Lung (tissue), 12 donors: ENCODE measurements around the gene TBC1D9B. TPM values are rescaled to one million over a fixed set of nuclear protein-coding genes. Genes with fewer than 3 reads are reported as not detected.

ENCODE experiments used
- ATAC-seq: fragments of 200-7000 bp; cut with Tn5 transposase; one replicate; pipeline ENCODE4 v1.9.1; 2020; ENCODE audit warnings: moderate number of reproducible peaks; ENCODE audit not compliant: insufficient read depth, low FRiP score
- DNase-seq, 3 donors: peaks; one replicate each; pipeline ENCODE4 v3.0.0-alpha.2; 2013 to 2017
- H3K27ac ChIP-seq, 2 donors: one replicate each; pipeline ENCODE4 v1.5.1; 2013; ENCODE audit warnings: mild to moderate bottlenecking in 2 of 2, moderate library complexity in 2 of 2, control low read depth in 1 of 2, inconsistent platforms in 1 of 2, low read depth in 1 of 2, low read length in 1 of 2
- H3K27me3 ChIP-seq, 3 donors: one replicate each; pipeline ENCODE4 v1.5.1; 2013; ENCODE audit warnings: low read length in 2 of 3; ENCODE audit not compliant: control insufficient read depth in 3 of 3, insufficient read depth in 3 of 3
- H3K36me3 ChIP-seq, 4 donors: one replicate each; pipeline ENCODE4 v1.5.1; 2013; ENCODE audit warnings: low read length in 4 of 4, mild to moderate bottlenecking in 1 of 4, moderate library complexity in 1 of 4; ENCODE audit not compliant: control insufficient read depth in 4 of 4, insufficient read depth in 4 of 4
- H3K4me1 ChIP-seq, 5 donors: one replicate each; pipeline ENCODE4 v1.5.1; 2013; ENCODE audit warnings: low read length in 5 of 5, mild to moderate bottlenecking in 2 of 5, moderate library complexity in 1 of 5; ENCODE audit not compliant: control insufficient read depth in 5 of 5, insufficient read depth in 5 of 5
- H3K4me3 ChIP-seq: one replicate; pipeline ENCODE4 v1.5.1; 2013; ENCODE audit warnings: mild to moderate bottlenecking, control low read depth, moderate library complexity
- H3K9ac ChIP-seq, 2 donors: one replicate each; pipeline ENCODE4 v1.5.1; 2013; ENCODE audit warnings: low read length in 2 of 2, control low read depth in 1 of 2; ENCODE audit not compliant: insufficient read depth in 1 of 2
- H3K9me3 ChIP-seq, 4 donors: one replicate each; pipeline ENCODE4 v1.5.1; 2013; ENCODE audit warnings: low read length in 3 of 4, mild to moderate bottlenecking in 1 of 4, moderate library complexity in 1 of 4; ENCODE audit not compliant: control insufficient read depth in 4 of 4, insufficient read depth in 3 of 4
- CTCF ChIP-seq: IDR thresholded peaks from 2 replicates; pipeline ENCODE4 v1.5.1; 2012; ENCODE audit warnings: mild to moderate bottlenecking; ENCODE audit errors: control extremely low read depth, extremely low read depth
- WGBS, 2 donors: extraction: QIAGEN DNeasy Blood & Tissue Kit; methylation state at CpG; one replicate each; pipeline ENCODE4 v1.1.7; 2013; 5-methylcytosine and 5-hydroxymethylcytosine counted together
- polyA plus RNA-seq, 2 donors: library from polyadenylated mRNA; stranded (reverse); fragments of 200-250 nt; gene quantifications; one replicate each; pipeline ENCODE4 v1.2.1, GENCODE V29; 2013
- total RNA-seq, 2 donors: library from RNA; depleted of rRNA in 1 of 2; stranded (reverse); fragments of >200 nt in 1 of 2; gene quantifications; one replicate each; pipeline ENCODE4 v1.2.1, GENCODE V29; 2014 to 2021
- donor health status: control.
- donor health status: control.
- donor health status: Bipolar disorder and iron deficiency.
- donor health status: healthy.
- donor health status: DM: yes; HTN: yes; CAD: no.

The TBC1D9B gene
- total and polyA plus RNA-seq, 4 donors, result 55.9 to 129 (median 66.6) TPM

DNA sequence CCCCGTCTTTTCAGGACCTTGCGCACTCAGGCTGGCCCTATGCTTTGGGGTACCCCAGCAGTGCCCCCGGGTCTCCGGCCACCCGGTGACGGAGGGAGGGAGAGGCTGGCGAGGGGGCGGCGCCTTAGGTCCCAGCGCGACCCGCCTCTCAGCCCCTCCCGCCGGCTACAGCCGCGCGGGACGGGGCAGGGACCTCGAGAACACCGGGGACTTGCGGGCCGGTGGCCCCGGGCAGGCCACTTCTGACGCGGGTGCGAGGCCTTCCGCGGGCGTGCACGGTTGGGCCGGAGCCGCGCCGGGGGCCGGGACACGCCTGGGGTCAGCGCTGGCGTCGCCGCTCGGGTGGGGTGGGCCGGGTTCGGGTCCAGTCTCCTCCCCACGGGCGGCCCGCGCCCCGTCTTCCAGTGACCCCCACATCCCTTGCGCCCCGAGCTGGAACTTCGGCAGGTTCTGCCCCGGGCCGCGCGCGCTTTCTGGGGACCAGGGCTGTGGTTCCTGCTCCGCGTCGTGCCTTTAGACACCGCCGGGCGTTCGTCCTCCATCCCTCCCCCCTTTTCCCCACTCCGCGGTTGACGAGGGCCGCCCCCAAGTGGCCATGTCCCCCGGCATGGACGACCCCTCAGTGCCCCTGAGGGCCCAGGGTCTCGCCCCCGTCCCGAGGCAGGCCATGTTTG lies 90.8 kb downstream of the TBC1D9B start:
- Histone ChIP-seq H3K4me1 (peaks cover 0 to 28% (median 12%) of the 10 kb centered on the region in 5 donors), H3K27me3 (no peaks in the 10 kb centered on the region), H3K9me3 (no peaks in the 10 kb centered on the region), H3K9ac (no peak overlapping the region), H3K27ac (no peak overlapping the region), H3K36me3 (peaks cover 0 to 13% (median 3%) of the 10 kb centered on the region in 4 donors), H3K4me3 (peak overlapping the region; percentile 36)
- WGBS, 2 donors, result 1 to 2% methylated on average over 35 to 72 of the region's 72 CpGs
- ATAC-seq, result no peak
- DNase-seq, result peak in 2 of 3 donors; percentile 16 to 24
- no peak for TF ChIP-seq CTCF

GRCh38 chr5:179816401-179816795 lies 91.3 kb downstream of the TBC1D9B start:
- no peak for DNase-seq
- ATAC-seq, result no peak
- H3K4me3 ChIP-seq, result no peak overlapping the region
- H3K27ac ChIP-seq, result no peak overlapping the region
- H3K36me3 ChIP-seq, result peaks cover 0 to 13% (median 3%) of the 10 kb centered on the region in 4 donors
- TF ChIP-seq CTCF, result no peak
- 55 to 62% methylated on average over 23 of the region's 23 CpGs for WGBS, 2 donors
- H3K4me1 ChIP-seq, result peaks cover 0 to 28% (median 12%) of the 10 kb centered on the region in 5 donors
- no peak overlapping the region for H3K9ac ChIP-seq
- no peaks in the 10 kb centered on the region for H3K27me3 ChIP-seq
- H3K9me3 ChIP-seq, result no peaks in the 10 kb centered on the region

GRCh38 chr5:179815491-179816249 lies 92.0 kb downstream of the TBC1D9B start:
- Histone ChIP-seq H3K27me3 (no peaks in the 10 kb centered on the region), H3K4me3 (no peak overlapping the region), H3K36me3 (peaks cover 0 to 13% (median 3%) of the 10 kb centered on the region in 4 donors), H3K4me1 (peaks cover 0 to 28% (median 12%) of the 10 kb centered on the region in 5 donors), H3K9ac (no peak overlapping the region), H3K27ac (no peak overlapping the region), H3K9me3 (no peaks in the 10 kb centered on the region)
- no peak for TF ChIP-seq CTCF
- DNase-seq, result no peak
- WGBS, 2 donors, result 95 to 97% methylated on average over 21 of the region's 21 CpGs
- no peak for ATAC-seq
